Activated CD4-positive, alpha-beta T cell treated with anti-CD3 and anti-CD28 coated beads, Interleukin-2, amount 50 U/mL, for 24 hours (primary cell): ENCODE results near the gene PNMA6E.
"Not testable (repeated sequence)": the region's sequence is repeated elsewhere in the genome, so short reads cannot be mapped to it uniquely, and the experiment has no call there.

Source experiments
- DNase-seq, 2 donors: peaks; one replicate each; pipeline ENCODE4 v3.0.0-alpha.2; 2020; ENCODE audit warnings: low read depth in 1 of 2, low spot score in 1 of 2

PNMA6E gene

DNA sequence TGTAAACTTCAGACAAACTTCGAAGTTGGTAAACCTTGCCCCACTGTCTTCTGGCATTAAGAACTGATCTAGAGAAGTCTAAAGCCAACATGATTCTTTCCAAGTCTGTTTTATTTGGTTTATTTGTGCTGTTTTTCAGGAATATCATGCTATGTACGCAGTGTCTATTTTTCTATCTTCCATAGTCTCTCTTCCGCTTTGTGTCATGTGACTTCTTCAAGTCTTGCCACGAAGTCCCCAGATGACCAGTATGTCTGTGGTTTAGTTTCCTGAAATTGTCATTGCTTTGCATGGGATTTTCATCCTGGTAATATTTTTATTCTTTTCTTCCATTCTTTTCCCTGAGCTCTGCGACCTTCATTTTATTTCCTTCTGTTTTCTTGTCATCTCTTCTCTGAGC lies 15.1 kb downstream of the PNMA6E start:
- no peak for DNase-seq

DNA sequence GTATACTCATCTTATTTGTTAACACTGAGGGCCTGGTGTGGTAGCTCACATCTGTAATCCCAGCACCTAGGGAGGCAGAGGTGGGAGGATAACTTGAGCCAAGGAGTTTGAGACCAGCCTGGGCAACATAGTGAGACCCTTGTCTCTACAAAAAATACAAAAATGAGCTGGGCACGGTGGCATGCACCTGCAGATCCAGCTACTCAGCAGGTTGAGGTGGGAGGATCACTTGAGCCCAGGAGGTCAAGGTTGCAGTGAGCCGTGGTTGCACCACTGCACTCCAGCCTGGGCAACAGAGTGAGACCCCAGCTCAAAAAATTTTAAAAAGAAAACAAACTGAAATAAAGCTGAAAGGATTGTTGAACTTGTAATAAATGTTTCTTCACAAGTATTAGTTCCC lies 16.2 kb downstream of the PNMA6E start:
- DNase-seq: not testable (repeated sequence)

GRCh38 chrX:153384390-153384789 lies 16.8 kb downstream of the PNMA6E start:
- no peak for DNase-seq

DNA sequence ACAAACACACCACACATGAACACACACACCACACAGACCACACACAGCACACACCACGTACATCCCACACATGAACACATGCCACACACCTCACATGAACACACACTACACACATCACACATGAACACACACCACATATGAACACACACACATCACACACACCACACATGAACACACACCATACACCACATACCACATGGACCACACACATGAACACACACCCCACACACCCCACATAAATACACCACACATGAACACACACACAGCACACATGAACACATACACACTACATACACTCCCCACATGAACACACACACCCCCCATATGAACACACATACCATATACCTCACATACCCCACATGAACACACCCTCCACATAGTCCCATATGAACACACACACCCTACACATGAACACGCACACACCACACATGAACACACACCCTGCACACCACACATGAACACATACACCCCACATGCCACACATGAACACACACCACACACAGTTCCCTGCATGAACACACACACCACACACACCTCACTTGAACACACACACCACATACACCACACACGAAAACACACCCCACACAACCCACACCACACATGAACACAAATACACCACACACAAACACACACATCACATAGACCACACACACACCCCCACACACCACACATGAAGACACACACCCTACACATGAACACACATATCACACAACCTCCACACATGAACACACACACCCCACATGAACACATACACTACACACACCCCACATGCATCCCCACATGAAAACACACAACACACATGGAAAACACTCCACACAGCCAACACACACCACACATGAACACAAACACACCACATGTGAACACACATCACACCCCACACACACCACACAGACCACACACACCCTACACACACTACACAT lies 18.3 kb downstream of the PNMA6E start:
- DNase-seq: no peak

DNA sequence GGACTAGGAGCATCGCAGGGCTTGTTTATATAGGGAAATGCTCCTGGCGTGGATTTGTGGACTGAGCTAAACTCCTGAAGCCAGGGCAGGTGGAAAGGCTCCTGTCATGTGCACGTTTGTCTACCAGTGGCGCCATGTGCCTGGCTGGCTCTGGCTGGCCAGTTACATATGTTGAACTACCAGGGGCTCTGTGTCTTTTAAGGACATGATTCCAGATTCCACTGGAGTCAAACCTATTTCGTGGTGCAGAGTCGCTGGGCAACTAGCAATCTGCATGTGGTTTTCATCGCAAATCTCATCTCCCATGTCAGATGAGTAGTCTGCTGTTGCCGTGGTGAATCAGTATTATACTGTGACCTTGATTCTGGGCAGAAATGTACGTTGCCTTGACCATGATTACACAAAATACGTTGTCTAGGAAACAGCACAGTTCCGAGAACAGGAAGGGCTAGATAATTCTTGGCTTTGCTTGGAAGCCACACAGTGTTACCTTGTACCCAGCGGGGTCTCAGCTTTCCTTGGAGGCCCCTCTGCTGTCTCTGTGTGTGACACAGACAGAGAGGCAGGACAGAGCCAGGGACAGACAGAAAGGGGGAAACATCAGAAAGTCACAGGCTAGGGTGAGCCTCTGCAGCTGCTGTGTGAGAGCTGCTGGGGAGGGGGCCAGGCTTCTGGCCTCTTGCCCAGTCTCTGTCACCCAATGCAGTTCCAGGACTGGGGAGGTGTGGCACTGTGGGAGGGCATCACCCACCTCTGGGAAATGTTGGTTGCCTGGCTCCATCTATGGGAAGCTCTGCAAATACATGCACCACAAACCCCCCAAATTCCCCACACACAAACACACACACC lies 19.2 kb downstream of the PNMA6E start:
- DNase-seq: no peak

GRCh38 chrX:153380691-153381090 lies 20.5 kb downstream of the PNMA6E start:
- DNase-seq: no peak

DNA sequence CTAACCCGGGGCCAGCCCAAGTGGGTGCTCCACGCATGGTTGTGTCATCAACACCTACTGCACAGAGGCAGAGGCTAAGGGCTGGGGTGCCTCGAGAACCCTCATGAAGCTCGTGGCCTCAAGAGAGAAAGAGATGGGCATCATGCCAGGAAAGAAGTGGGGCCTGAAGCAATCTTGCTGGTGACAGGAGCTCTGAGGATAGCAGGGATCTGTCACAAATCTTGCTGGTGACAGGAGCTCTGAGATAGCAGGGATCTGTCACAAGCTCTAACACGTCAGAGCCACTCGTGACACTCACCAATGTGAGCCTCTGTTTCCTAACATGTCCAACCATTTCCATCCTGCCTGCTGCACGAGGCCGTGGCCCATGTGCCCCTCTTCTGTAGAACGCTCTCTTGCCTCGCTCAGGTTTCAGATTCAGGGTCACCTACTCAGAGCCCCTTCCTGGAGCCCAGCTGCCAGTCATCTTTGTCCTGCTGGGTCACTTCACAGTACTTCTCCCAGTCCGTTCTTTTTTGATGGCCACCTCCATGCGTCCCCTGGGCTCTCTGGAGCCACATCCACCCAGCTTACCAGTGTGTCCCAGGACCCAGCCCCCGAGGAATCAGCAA lies 21.1 kb downstream of the PNMA6E start:
- no peak for DNase-seq

- DNase-seq: no peak
These were observed 21.6 kb downstream of the PNMA6E start for GRCh38 chrX:153379508-153379907.

DNA sequence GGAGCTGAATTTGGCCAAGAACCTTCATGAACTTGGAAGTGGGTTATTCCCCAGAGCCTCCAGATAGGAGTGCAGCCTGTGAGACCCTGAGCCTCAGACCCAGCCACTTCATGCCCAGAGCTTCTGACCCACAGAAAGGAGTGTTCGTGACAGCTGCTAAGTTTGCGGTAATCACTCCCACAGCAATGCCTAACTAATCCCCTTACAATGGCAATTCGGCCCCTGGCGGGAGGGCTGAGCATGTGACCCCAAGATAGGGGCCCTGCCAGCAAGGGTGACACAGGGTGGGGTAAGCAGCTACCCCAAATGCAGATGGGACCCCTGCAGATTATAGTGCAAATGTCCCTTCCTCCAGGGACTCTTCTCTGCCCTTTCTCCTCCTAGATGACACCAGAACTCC lies 22.5 kb downstream of the PNMA6E start:
- DNase-seq: no peak

- DNase-seq: no peak
These were observed 23.4 kb downstream of the PNMA6E start for GRCh38 chrX:153377727-153378126.

DNA sequence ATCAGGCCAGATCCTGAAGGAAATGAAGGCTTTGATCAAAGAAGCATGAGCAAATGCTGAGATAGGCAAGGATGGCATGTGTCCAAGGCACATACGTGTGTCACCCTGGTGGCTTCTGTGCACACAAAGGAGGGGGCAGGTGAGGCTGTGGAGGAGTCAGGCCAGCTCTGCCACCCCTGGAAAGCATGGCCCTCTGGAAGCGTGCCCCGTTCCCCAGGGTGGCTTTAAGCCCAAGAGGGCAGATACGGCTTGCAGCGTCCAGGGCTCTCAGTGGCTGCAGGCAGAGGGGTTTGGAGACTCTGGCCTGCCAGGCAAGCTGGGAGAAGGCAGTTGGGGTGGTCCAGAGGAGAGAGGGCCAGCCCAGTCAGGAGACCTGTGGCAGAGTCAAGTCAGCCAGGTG lies 25.6 kb downstream of the PNMA6E start:
- no peak for DNase-seq

- DNase-seq: no peak
These were observed 26.7 kb downstream of the PNMA6E start for GRCh38 chrX:153374426-153374825.

- DNase-seq: no peak
These were observed 28.2 kb downstream of the PNMA6E start for GRCh38 chrX:153372949-153373348.

DNA sequence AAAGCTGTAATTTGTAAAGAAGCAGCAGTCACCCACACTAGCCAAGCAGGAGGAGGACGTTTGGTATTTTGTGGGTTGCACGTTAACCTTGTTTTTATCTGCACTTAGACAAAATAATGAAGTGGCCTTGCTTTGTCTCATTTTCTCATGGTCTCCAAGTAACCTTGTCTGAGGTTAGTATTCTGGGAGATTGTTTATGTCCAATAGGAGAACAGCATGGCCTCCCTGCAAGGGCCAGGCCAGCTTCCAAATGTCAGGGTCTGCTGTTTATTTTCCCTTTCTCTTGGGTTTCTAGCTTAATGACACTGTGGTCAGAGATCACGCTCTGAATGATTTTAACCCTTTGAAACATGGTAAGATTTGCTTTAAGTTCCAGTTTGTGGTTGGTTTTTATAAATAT lies 29.9 kb downstream of the PNMA6E start:
- DNase-seq: no peak

GRCh38 chrX:153370293-153371055 lies 30.7 kb downstream of the PNMA6E start:
- DNase-seq: no peak

DNA sequence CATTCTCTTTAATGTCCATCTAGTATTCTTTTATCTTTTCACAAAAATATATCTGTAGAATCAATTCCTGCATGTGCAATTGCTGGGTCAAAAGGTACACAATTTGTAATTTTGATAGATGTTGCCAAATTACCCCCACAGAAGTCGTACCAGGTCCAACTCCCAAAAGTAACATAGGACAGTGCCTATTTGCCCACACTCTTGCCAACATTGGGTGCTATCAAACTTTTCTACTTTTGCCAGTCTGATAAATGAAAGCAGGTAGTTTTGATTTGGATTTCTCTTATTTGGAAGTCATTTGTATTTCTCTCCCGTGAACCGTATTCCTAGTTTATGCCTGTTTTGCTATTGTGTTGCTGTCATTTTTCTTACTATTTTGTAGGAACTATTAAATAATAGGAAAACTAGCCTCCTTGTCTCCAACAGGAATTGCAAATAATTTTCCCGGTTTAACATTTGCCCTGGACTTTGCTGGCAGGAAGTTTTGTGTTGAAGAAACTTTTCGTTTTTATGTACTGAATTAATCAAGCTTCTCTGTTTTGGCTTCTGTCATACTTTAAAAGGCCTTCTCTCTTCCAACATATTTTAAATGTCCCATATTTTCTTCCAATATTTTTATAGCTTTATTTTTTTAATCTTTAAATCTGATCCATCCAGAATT lies 34.1 kb downstream of the PNMA6E start:
- no peak for DNase-seq

GRCh38 chrX:153366119-153366518 lies 35.0 kb downstream of the PNMA6E start:
- no peak for DNase-seq

DNA sequence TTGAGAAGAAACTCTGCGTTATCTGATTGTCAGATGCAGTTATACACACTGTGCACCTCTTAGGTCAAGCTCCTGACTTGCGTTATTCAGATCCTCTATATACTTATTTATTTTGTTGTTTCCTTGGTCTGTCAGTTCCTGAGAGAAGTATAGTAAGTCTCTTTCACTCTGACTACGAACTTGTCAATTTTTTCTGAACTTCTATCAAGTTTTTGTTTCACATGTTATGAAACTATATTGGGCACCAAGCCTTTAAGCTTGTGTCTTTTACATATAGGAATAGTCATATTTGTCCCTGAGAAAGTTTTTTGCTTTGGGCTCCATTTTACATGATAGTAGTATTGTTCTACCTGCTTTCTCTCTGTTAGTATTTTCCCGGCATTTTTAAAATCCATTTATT lies 35.5 kb downstream of the PNMA6E start:
- DNase-seq: no peak

DNA sequence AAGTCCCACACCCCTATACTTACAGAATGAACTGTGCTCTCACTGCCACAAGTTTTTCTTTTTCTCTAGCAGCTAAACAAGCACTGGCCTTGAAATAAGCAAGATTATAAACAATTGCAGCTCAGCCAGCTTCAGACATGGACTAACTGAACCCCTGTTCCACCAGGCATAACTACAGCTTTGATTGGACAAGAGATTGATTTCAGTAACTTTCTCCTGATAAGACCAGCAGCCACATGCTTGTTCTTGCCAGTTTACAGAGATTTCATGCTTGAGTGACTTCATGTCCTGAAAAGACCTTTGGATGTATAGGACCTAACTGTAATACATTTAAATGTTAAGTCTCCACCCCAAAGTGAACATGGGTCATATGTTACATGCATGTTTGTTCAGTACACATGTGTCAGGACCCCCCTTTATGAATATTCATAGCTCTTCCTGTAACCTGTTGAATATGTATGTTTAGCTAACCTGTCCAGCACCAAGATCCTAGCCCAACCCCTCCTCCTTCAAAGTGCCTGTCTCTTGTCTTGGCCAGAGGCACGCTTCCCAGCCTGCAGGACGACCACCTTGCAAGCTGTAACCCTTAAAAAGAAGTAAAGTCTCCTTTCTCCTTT lies 39.3 kb downstream of the PNMA6E start:
- DNase-seq: no peak

- no peak for DNase-seq
These were observed 43.3 kb downstream of the PNMA6E start for GRCh38 chrX:153357877-153358276.
